ENCODE results near the gene MYRIP.

DNA sequence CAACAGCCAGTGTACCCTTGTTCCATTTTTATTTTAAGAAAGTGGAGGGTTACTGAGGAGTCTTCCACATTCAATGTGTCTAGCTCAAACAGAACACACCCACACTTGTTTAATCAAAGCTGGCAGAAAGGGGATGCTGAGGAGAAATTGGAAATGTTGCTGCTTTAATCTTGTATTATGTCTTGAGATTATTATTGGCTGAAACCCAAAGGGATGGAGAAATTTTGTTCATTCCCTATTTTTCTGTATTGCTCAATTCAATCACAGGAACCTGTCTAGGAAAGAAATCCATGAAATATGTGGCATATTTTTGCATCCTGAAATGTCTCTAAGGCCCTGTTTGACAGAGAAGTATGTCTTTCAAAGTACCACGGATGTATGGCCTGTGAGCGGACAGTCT is 238.0 kb downstream of the MYRIP start:
- TF ChIP-seq POLR2A (IDR thresholded peaks at IDR 0.05) = no peak
- TF ChIP-seq, protein P1, sequence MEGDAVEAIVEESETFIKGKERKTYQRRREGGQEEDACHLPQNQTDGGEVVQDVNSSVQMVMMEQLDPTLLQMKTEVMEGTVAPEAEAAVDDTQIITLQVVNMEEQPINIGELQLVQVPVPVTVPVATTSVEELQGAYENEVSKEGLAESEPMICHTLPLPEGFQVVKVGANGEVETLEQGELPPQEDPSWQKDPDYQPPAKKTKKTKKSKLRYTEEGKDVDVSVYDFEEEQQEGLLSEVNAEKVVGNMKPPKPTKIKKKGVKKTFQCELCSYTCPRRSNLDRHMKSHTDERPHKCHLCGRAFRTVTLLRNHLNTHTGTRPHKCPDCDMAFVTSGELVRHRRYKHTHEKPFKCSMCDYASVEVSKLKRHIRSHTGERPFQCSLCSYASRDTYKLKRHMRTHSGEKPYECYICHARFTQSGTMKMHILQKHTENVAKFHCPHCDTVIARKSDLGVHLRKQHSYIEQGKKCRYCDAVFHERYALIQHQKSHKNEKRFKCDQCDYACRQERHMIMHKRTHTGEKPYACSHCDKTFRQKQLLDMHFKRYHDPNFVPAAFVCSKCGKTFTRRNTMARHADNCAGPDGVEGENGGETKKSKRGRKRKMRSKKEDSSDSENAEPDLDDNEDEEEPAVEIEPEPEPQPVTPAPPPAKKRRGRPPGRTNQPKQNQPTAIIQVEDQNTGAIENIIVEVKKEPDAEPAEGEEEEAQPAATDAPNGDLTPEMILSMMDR (IDR thresholded peaks at IDR 0.05) = no peak

Measured in adrenal gland (tissue), 5 donors.